HEK293 (cell line): ENCODE results near the gene ACP7.

Experiments
- CTCF ChIA-PET: fragments of 350-600 bp; formaldehyde crosslinking; extraction: SDS; loops from one replicate; lab custom pipeline; 2021; ENCODE audit warnings: antibody characterized with exemption; lab: Yijun Ruan, JAX
- POLR2A ChIA-PET: fragments of 300-600 bp; formaldehyde crosslinking; extraction: SDS; loops from one replicate; lab custom pipeline; 2020; ENCODE audit warnings: antibody characterized with exemption, inconsistent platforms; lab: Yijun Ruan, JAX
- H3K27ac ChIP-seq: fragments of 200-500 bp; sonication (Bioruptor generic); 2 replicates; pipeline ENCODE4 v1.5.1; 2014; ENCODE audit warnings: low read depth, low read length, control low read depth, inconsistent platforms; ENCODE audit errors: extremely low read depth
- H3K36me3 ChIP-seq, 2 experiments: fragments of 200-500 bp in 1 of 2; sonication (Bioruptor generic) in 1 of 2; 1 replicate in 1 of 2; 2 replicates in 1 of 2; pipeline ENCODE4 v1.5.1; 2014 to 2017; ENCODE audit warnings: inconsistent platforms in 2 of 2, low read length in 2 of 2; ENCODE audit not compliant: control insufficient read depth in 2 of 2, insufficient read depth in 1 of 2
- H3K4me1 ChIP-seq: fragments of 200-500 bp; sonication (Bioruptor generic); 2 replicates; pipeline ENCODE4 v1.5.1; 2014; ENCODE audit warnings: mild to moderate bottlenecking, low read length, inconsistent platforms; ENCODE audit not compliant: control insufficient read depth, insufficient read depth
- H3K4me3 ChIP-seq: 2 replicates; pipeline ENCODE4 v1.5.1; 2011; ENCODE audit warnings: low read depth, mild to moderate bottlenecking, control low read depth, low read length, moderate library complexity
- H3K9me3 ChIP-seq: fragments of 200-500 bp; sonication (Bioruptor generic); 2 replicates; pipeline ENCODE4 v1.5.1; 2014; ENCODE audit warnings: low read depth, low read length, inconsistent platforms; ENCODE audit not compliant: control insufficient read depth, insufficient read depth
- CTCF ChIP-seq: fragments of 450-650 bp; formaldehyde crosslinking; IDR thresholded peaks from 2 replicates; pipeline ENCODE4 v1.5.1; 2016; ENCODE audit warnings: missing biosample characterization, missing genetic modification characterization
- HIC1 ChIP-seq: fragments of 450-650 bp; formaldehyde crosslinking; IDR thresholded peaks from 2 replicates; pipeline ENCODE4 v1.5.1; 2016; ENCODE audit warnings: missing biosample characterization, missing genetic modification characterization
- HOXC10 ChIP-seq: sonication (generic); formaldehyde crosslinking; IDR thresholded peaks from 2 replicates; pipeline ENCODE4 v1.8.1; 2023; ENCODE audit warnings: mild to moderate bottlenecking, missing genetic modification reagents
- KLF1 ChIP-seq: fragments of 450-650 bp; formaldehyde crosslinking; IDR thresholded peaks from 2 replicates; pipeline ENCODE4 v1.5.1; 2016; ENCODE audit warnings: missing biosample characterization, missing genetic modification characterization
- KLF9 ChIP-seq: fragments of 450-650 bp; formaldehyde crosslinking; IDR thresholded peaks from 2 replicates; pipeline ENCODE4 v1.5.1; 2016; ENCODE audit warnings: missing biosample characterization, missing genetic modification characterization, low read depth
- PATZ1 ChIP-seq: fragments of 450-650 bp; formaldehyde crosslinking; IDR thresholded peaks from 2 replicates; pipeline ENCODE4 v1.5.1; 2016; ENCODE audit warnings: missing biosample characterization, missing genetic modification characterization
- SCRT1 ChIP-seq: fragments of 450-650 bp; formaldehyde crosslinking; IDR thresholded peaks from 2 replicates; pipeline ENCODE4 v1.5.1; 2016; ENCODE audit warnings: missing biosample characterization, missing genetic modification characterization, borderline replicate concordance
- SCRT2 ChIP-seq: fragments of 450-650 bp; formaldehyde crosslinking; IDR thresholded peaks from 2 replicates; pipeline ENCODE4 v1.5.1; 2016; ENCODE audit warnings: missing biosample characterization, missing genetic modification characterization
- SP2 ChIP-seq: fragments of 450-650 bp; formaldehyde crosslinking; IDR thresholded peaks from 2 replicates; pipeline ENCODE4 v1.5.1; 2016; ENCODE audit warnings: missing biosample characterization, missing genetic modification characterization
- ZBTB17 ChIP-seq: fragments of 450-650 bp; formaldehyde crosslinking; IDR thresholded peaks from 2 replicates; pipeline ENCODE4 v1.5.1; 2016; ENCODE audit warnings: missing biosample characterization, missing genetic modification characterization
- ZNF280C ChIP-seq: fragments of 450-650 bp; formaldehyde crosslinking; IDR thresholded peaks from 2 replicates; pipeline ENCODE4 v1.5.1; 2016; ENCODE audit warnings: missing biosample characterization, missing genetic modification characterization
- ZNF394 ChIP-seq: fragments of 450-650 bp; formaldehyde crosslinking; IDR thresholded peaks from 2 replicates; pipeline ENCODE4 v1.5.1; 2016; ENCODE audit warnings: missing biosample characterization, missing genetic modification characterization, mild to moderate bottlenecking, moderate library complexity, borderline replicate concordance
- ZNF449 ChIP-seq: fragments of 450-650 bp; formaldehyde crosslinking; IDR thresholded peaks from 2 replicates; pipeline ENCODE4 v1.5.1; 2017; ENCODE audit warnings: missing biosample characterization, mild to moderate bottlenecking, missing genetic modification characterization, moderate library complexity
- ZNF529 ChIP-seq: fragments of 450-650 bp; formaldehyde crosslinking; IDR thresholded peaks from 2 replicates; pipeline ENCODE4 v1.5.1; 2017; ENCODE audit warnings: missing genetic modification characterization, missing biosample characterization; ENCODE audit not compliant: insufficient replicate concordance
- ZNF837 ChIP-seq: fragments of 450-650 bp; formaldehyde crosslinking; IDR thresholded peaks from 2 replicates; pipeline ENCODE4 v1.5.1; 2016; ENCODE audit warnings: missing biosample characterization, missing genetic modification characterization

Gene ACP7

GRCh38 chr19:39127812-39128515 lies 43.8 kb downstream of the ACP7 start (continued):
- 0 out of 2 replicates have a peak, but pooled peaks have one; percentile 27 for TF ChIP-seq KLF9
- TF ChIP-seq ZNF529 (tag by site-specific recombination): no peak
- TF ChIP-seq PATZ1: peak; percentile 10; the same call in 1 of the 2 replicates

GRCh38 chr19:39128516-39129079 lies 44.4 kb downstream of the ACP7 start:
- ChIA-PET CTCF (interaction anchor here (0.7 to 1.4 kb wide), 3 partner anchors 35 to 199 kb away, joined by 3 to 4 read pairs (median 4); no protein-coding TSS in a partner anchor), POLR2A (interaction anchor here (1.0 to 1.3 kb wide), 2 partner anchors 28 to 34 kb away, joined by 3 read pairs; no protein-coding TSS in a partner anchor)
- Histone ChIP-seq H3K4me1 (peaks cover 43% of the 10 kb centered on the region), H3K27ac (peak overlapping the region; percentile 39; the same call in 1 of the 2 replicates), H3K4me3 (no peak overlapping the region), H3K36me3 (no peaks in the 10 kb centered on the region; a peak in 1 of 3 replicates), H3K9me3 (no peaks in the 10 kb centered on the region)
- TF ChIP-seq SP2 (peak; percentile 20; the same call in 1 of the 2 replicates), CTCF (tag by site-specific recombination) (peak; percentile 14; the same call in 1 of the 2 replicates), ZBTB17 (tag by site-specific recombination) (peak; percentile 72), ZNF837 (tag by site-specific recombination) (no peak), KLF1 (tag by site-specific recombination) (0 out of 2 replicates have a peak, but pooled peaks have one; percentile 14), HOXC10 (CRISPR knock-in tag) (no peak), ZNF449 (tag by site-specific recombination) (peak; percentile 84), HIC1 (tag by site-specific recombination) (0 out of 2 replicates have a peak, but pooled peaks have one; percentile 13)

GRCh38 chr19:39129116-39129515 lies 44.9 kb downstream of the ACP7 start:
- peaks cover 46% of the 10 kb centered on the region for H3K4me1 ChIP-seq
- POLR2A ChIA-PET: interaction anchor here (0.7 to 1.3 kb wide), 3 partner anchors 17 to 34 kb away, joined by 3 to 4 read pairs (median 3); no protein-coding TSS in a partner anchor
- peak; percentile 89 for TF ChIP-seq SCRT2
- no peak for TF ChIP-seq ZNF449 (tag by site-specific recombination)
- peak; percentile 67; the same call in 1 of the 2 replicates for TF ChIP-seq ZNF394 (tag by site-specific recombination)
- no peak for TF ChIP-seq ZNF280C (tag by site-specific recombination)
- TF ChIP-seq SCRT1 (tag by site-specific recombination): peak; percentile 79
- TF ChIP-seq, all 188 proteins: peak for 3
- CTCF ChIA-PET: interaction anchor here (0.7 to 1.4 kb wide), 3 partner anchors 35 to 199 kb away, joined by 3 to 4 read pairs (median 4); no protein-coding TSS in a partner anchor
- 0 out of 2 replicates have a peak overlapping the region, but pooled peaks have one; percentile 39 for H3K27ac ChIP-seq
- no peaks in the 10 kb centered on the region; a peak in 2 of 3 replicates for H3K36me3 ChIP-seq
- no peaks in the 10 kb centered on the region for H3K9me3 ChIP-seq
- no peak overlapping the region for H3K4me3 ChIP-seq
